Endothelial cell of umbilical vein (primary cell): ENCODE data around the gene SLC1A7. TPM values are rescaled to one million over a fixed set of nuclear protein-coding genes. Genes with fewer than 3 reads are reported as not detected.

Experiments
- BruUV-seq: library from RNA; stranded (reverse); fragments of 400-500 nt; replicated peaks from 2 replicates; lab custom pipeline; 2021; lab: Mats Ljungman, UMichigan
- CTCF ChIA-PET: fragments of 300-600, 350-600 bp; sonication (Branson Sonifier 250); formaldehyde crosslinking; loops from one replicate; lab custom pipeline; 2021; ENCODE audit warnings: antibody characterized with exemption, inconsistent platforms; lab: Charles Lee
- POLR2A ChIA-PET: fragments of 300-600, 350-600 bp; sonication (Branson Sonifier 250); formaldehyde crosslinking; loops from one replicate; lab custom pipeline; 2021; ENCODE audit warnings: antibody characterized with exemption, inconsistent platforms; lab: Charles Lee
- DNase-seq: peaks from one replicate; pipeline ENCODE4 v3.0.0-alpha.2; 2011; ENCODE audit warnings: low read depth, low spot score
- FAIRE-seq: peaks from 2 replicates; lab custom pipeline; 2011; peaks lifted over from hg19 to GRCh38; lab: Jason Lieb, UNC
- H2AFZ ChIP-seq: 2 replicates; pipeline ENCODE4 v1.6.0; 2012; ENCODE audit warnings: low read depth, low read length, control low read depth, inconsistent platforms
- H3K27ac ChIP-seq: 2 replicates; pipeline ENCODE4 v1.5.1; 2011; ENCODE audit warnings: low read depth, mild to moderate bottlenecking, control low read depth, low read length, moderate library complexity; ENCODE audit not compliant: insufficient read depth
- H3K27me3 ChIP-seq, 2 experiments: 2 replicates each; pipeline versions ENCODE4 v1.6.0 to v1.6.1; 2011; ENCODE audit warnings: low read length in 2 of 2, mixed read lengths in 1 of 2; ENCODE audit not compliant: control insufficient read depth in 2 of 2, insufficient read depth in 2 of 2
- H3K36me3 ChIP-seq, 2 experiments: 2 replicates in 1 of 2; 3 replicates in 1 of 2; pipeline ENCODE4 v1.5.1; 2011; ENCODE audit warnings: low read length in 2 of 2, mild to moderate bottlenecking in 1 of 2, moderate library complexity in 1 of 2; ENCODE audit not compliant: control insufficient read depth in 2 of 2, insufficient read depth in 2 of 2; ENCODE audit errors: extremely low read depth in 1 of 2
- H3K4me1 ChIP-seq: 3 replicates; pipeline ENCODE4 v1.5.1; 2011; ENCODE audit warnings: mild to moderate bottlenecking, low read length; ENCODE audit not compliant: control insufficient read depth, insufficient read depth; ENCODE audit errors: extremely low read depth
- H3K4me2 ChIP-seq: 2 replicates; pipeline ENCODE4 v1.6.1; 2011; ENCODE audit warnings: low read length, control low read depth, mixed read lengths; ENCODE audit not compliant: insufficient read depth
- H3K4me3 ChIP-seq, 3 experiments: fragments of 200-600 bp in 1 of 3; sonication (generic), shearing (Covaris generic) in 1 of 3; replicated peaks in 1 of 3; 2 replicates each; pipeline ENCODE4 v1.5.1; 2011 to 2016; ENCODE audit warnings: control low read depth in 3 of 3, low read length in 3 of 3, mild to moderate bottlenecking in 2 of 3, inconsistent platforms in 1 of 3, low read depth in 1 of 3, moderate library complexity in 1 of 3; ENCODE audit not compliant: insufficient read depth in 1 of 3
- H3K79me2 ChIP-seq: 2 replicates; pipeline ENCODE4 v1.6.0; 2012; ENCODE audit warnings: low read length, inconsistent platforms; ENCODE audit not compliant: control insufficient read depth, insufficient read depth
- H3K9ac ChIP-seq: replicated peaks from 2 replicates; pipeline ENCODE3; 2011; ENCODE audit warnings: low read length, control low read depth; ENCODE audit not compliant: insufficient read depth; ENCODE audit errors: extremely low read depth
- H3K9me1 ChIP-seq: replicated peaks from 3 replicates; pipeline ENCODE4 v1.6.0; 2011; ENCODE audit warnings: mild to moderate bottlenecking, low read length; ENCODE audit not compliant: control insufficient read depth, insufficient read depth; ENCODE audit errors: extremely low read depth
- H3K9me3 ChIP-seq: replicated peaks from 2 replicates; pipeline ENCODE4 v1.5.1; 2012; ENCODE audit warnings: low read length, inconsistent platforms; ENCODE audit not compliant: control insufficient read depth, insufficient read depth
- H4K20me1 ChIP-seq: replicated peaks from 2 replicates; pipeline ENCODE3; 2011; ENCODE audit warnings: mild to moderate bottlenecking, low read length; ENCODE audit not compliant: control insufficient read depth, insufficient read depth; ENCODE audit errors: extremely low read depth
- EZH2 ChIP-seq: IDR thresholded peaks from 2 replicates; pipeline ENCODE4 v1.6.1; 2012; ENCODE audit warnings: borderline replicate concordance, low read depth, mild to moderate bottlenecking, moderate library complexity, low read length, inconsistent platforms; ENCODE audit not compliant: severe bottlenecking
- FOS ChIP-seq: IDR thresholded peaks from 2 replicates; pipeline ENCODE4 v1.6.1; 2011; ENCODE audit warnings: mild to moderate bottlenecking, low read length, moderate library complexity, borderline replicate concordance; ENCODE audit not compliant: insufficient read depth
- GATA2 ChIP-seq: IDR thresholded peaks from 2 replicates; pipeline ENCODE4 v1.7.0; 2011; ENCODE audit warnings: low read depth, mild to moderate bottlenecking, moderate library complexity, mixed read lengths, low read length; ENCODE audit not compliant: insufficient read length, insufficient read depth
- JUN ChIP-seq: IDR thresholded peaks from 2 replicates; pipeline ENCODE4 v1.6.1; 2011; ENCODE audit warnings: borderline replicate concordance, low read depth; ENCODE audit not compliant: insufficient read length, insufficient read depth
- MAX ChIP-seq: IDR thresholded peaks from 2 replicates; pipeline ENCODE4 v1.6.1; 2011; ENCODE audit not compliant: insufficient read depth, insufficient read length
- MYC ChIP-seq: IDR thresholded peaks from one replicate; pipeline ENCODE4 v1.6.1; 2011; ENCODE audit warnings: mild to moderate bottlenecking, low read depth, low read length
- POLR2A ChIP-seq: IDR thresholded peaks from 2 replicates; pipeline ENCODE4 v1.6.1; 2012; ENCODE audit warnings: low read depth, mild to moderate bottlenecking, control low read depth, low read length
- POLR2AphosphoS5 ChIP-seq: IDR thresholded peaks from 2 replicates; pipeline ENCODE4 v1.6.1; 2012; ENCODE audit warnings: low read depth, mild to moderate bottlenecking, control low read depth, low read length, moderate library complexity; ENCODE audit not compliant: insufficient read depth
- dilution Hi-C: fragments of 300-500 bp; cut with MboI; formaldehyde crosslinking; loops from one replicate; pipeline ENCODE4 v1.15.0; 2019; ENCODE audit warnings: low sequenced_read_pairs; ENCODE audit not compliant: extremely low pct_ligation_motif_present
- intact Hi-C: fragments of 100-400 bp; cut with micrococcal nuclease; formaldehyde crosslinking; loops from one replicate; pipeline ENCODE4 v1.10.0; 2022
- polyA plus RNA-seq, 4 experiments: library from polyadenylated mRNA; depleted of rRNA in 3 of 4; stranded (reverse) in 3 of 4; unstranded in 1 of 4; fragments of >200 nt; gene quantifications; 2 replicates each; pipeline versions ENCODE4 v1.2.1 to v1.2.3, GENCODE V29; 2011 to 2012; ENCODE audit warnings: missing spikeins in 1 of 4
- total RNA-seq: library from RNA; stranded (reverse); gene quantifications from 2 replicates; pipeline ENCODE4 v1.2.3, GENCODE V29; 2021
- TF ChIP-seq, protein P1 (sequence below), 2 donors: IDR thresholded peaks; 1 replicate in 1 of 2; 2 replicates in 1 of 2; pipeline ENCODE4 v1.5.1; 2011; ENCODE audit warnings: low read length in 2 of 2, mild to moderate bottlenecking in 2 of 2, moderate library complexity in 2 of 2, control low read depth in 1 of 2, inconsistent platforms in 1 of 2, low read depth in 1 of 2; ENCODE audit not compliant: insufficient read depth in 1 of 2; ENCODE audit errors: extremely low read depth in 1 of 2

SLC1A7 gene
- total and polyA plus RNA-seq, 2 donors (not counting 3 experiments of a cell fraction or from before 2014, with no cell fraction given) = not detected

DNA sequence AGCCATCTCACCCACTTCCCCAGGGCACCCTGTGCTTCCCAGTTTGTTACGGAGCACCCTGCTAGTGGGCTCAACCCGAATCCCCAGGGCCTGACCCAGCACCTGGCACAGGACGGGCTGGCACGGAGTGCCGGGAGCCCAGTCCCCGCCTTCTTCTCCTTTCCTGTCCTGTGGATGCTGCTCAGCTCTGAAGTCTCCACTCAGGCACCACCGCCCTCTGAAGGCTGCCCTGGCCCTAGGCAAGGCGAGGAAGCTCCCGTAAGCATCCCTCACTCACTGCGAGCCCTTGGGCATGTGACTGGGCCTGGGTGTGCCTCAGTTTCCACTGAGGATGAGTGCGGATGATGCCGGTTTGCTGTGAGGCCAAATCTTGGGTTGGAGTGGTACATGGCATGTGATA, 21.8 kb downstream of the SLC1A7 start:
- H3K9me1 ChIP-seq = no peaks in the 10 kb centered on the region
- ChIA-PET CTCF (no interaction called here), POLR2A (no interaction called here)
- H3K79me2 ChIP-seq = no peaks in the 10 kb centered on the region
- no peaks in the 10 kb centered on the region for H4K20me1 ChIP-seq
- H2AFZ ChIP-seq = no peak overlapping the region
- no peaks in the 10 kb centered on the region for H3K4me1 ChIP-seq
- intact Hi-C loops (no loop called here), dilution Hi-C loops (no loop called here)
- H3K9me3 ChIP-seq = no peaks in the 10 kb centered on the region
- H3K4me2 ChIP-seq = no peak overlapping the region
- no peak overlapping the region for H3K27ac ChIP-seq
- no peak overlapping the region for H3K9ac ChIP-seq
- peaks cover 0 to 5% of the 10 kb centered on the region in 2 experiments for H3K27me3 ChIP-seq
- TF ChIP-seq EZH2 = no peak
- no peak for TF ChIP-seq POLR2A
- no peak for TF ChIP-seq GATA2
- TF ChIP-seq POLR2AphosphoS5 = no peak
- no peak for DNase-seq
- no peaks in the 10 kb centered on the region for H3K36me3 ChIP-seq
- BruUV-seq = no TSS peak
- FAIRE-seq = no peak
- H3K4me3 ChIP-seq = no peak overlapping the region

DNA sequence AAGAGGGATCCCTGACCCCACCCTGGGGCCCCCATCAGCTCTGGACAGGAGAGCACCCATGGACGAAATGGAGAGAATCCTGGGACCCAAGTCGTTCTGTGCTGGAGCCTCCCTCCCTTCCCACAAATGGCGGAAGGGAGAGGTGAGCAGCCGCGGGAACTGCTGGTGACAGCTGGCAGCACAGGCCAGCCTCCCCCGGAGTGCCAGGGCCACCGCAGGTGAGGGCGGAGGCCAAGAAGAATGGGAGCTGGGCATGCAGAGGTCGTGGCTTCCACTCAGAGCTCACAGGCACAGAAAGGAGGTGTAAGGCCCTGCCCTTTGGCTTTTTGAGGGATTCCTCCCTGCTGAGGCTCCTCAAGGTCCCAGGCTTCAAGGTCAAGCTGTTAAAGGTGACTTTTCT, 24.6 kb downstream of the SLC1A7 start:
- dilution Hi-C loops (no loop called here), intact Hi-C loops (no loop called here)
- no peak for FAIRE-seq
- Histone ChIP-seq H3K9me3 (no peaks in the 10 kb centered on the region), H3K79me2 (no peaks in the 10 kb centered on the region), H3K27me3 (no peaks in the 10 kb centered on the region), H3K9me1 (no peaks in the 10 kb centered on the region), H3K4me2 (no peak overlapping the region), H2AFZ (no peak overlapping the region), H3K4me1 (no peaks in the 10 kb centered on the region), H3K9ac (no peak overlapping the region), H3K36me3 (no peaks in the 10 kb centered on the region), H4K20me1 (no peaks in the 10 kb centered on the region), H3K27ac (no peak overlapping the region), H3K4me3 (no peak overlapping the region)
- no peak for TF ChIP-seq MAX
- TF ChIP-seq, protein P1, sequence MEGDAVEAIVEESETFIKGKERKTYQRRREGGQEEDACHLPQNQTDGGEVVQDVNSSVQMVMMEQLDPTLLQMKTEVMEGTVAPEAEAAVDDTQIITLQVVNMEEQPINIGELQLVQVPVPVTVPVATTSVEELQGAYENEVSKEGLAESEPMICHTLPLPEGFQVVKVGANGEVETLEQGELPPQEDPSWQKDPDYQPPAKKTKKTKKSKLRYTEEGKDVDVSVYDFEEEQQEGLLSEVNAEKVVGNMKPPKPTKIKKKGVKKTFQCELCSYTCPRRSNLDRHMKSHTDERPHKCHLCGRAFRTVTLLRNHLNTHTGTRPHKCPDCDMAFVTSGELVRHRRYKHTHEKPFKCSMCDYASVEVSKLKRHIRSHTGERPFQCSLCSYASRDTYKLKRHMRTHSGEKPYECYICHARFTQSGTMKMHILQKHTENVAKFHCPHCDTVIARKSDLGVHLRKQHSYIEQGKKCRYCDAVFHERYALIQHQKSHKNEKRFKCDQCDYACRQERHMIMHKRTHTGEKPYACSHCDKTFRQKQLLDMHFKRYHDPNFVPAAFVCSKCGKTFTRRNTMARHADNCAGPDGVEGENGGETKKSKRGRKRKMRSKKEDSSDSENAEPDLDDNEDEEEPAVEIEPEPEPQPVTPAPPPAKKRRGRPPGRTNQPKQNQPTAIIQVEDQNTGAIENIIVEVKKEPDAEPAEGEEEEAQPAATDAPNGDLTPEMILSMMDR (IDR thresholded peaks at IDR 0.05; ENCODE audit: extremely low read depth in 1 of 2, insufficient read depth in 1 of 2, low read depth in 1 of 2, low read length in 2 of 2) = no peak
- no peak for TF ChIP-seq FOS
- no peak for TF ChIP-seq EZH2
- TF ChIP-seq JUN = no peak
- no peak for TF ChIP-seq MYC
- no peak for TF ChIP-seq POLR2AphosphoS5
- TF ChIP-seq GATA2 = no peak
- no peak for DNase-seq
- no TSS peak for BruUV-seq
- POLR2A ChIA-PET = no interaction called here
- CTCF ChIA-PET = no interaction called here
